Type B pancreatic cell (in vitro differentiated cells): Measurements from ENCODE around the gene GPR107. TPM values are rescaled to one million over a fixed set of nuclear protein-coding genes. Genes with fewer than 3 reads are reported as not detected.

Source experiments
- DNase-seq: peaks from one replicate; pipeline ENCODE4 v3.0.0; 2021; ENCODE audit warnings: mixed read lengths; ENCODE audit not compliant: unreplicated experiment; ENCODE audit errors: extremely low spot score
- H3K27ac Mint-ChIP-seq: 2 replicates; pipeline ENCODE4 v1.8.0; 2021; ENCODE audit warnings: mild to moderate bottlenecking, mixed read lengths
- H3K27me3 Mint-ChIP-seq: 2 replicates; pipeline ENCODE4 v1.8.0; 2021; ENCODE audit warnings: mixed read lengths
- H3K36me3 Mint-ChIP-seq: 2 replicates; pipeline ENCODE4 v1.8.0; 2021; ENCODE audit warnings: mixed read lengths
- H3K4me1 Mint-ChIP-seq: one replicate; pipeline ENCODE4 v1.8.0; 2021; ENCODE audit warnings: mixed read lengths; ENCODE audit not compliant: unreplicated experiment
- H3K4me3 Mint-ChIP-seq: 2 replicates; pipeline ENCODE4 v1.8.0; 2021; ENCODE audit warnings: mild to moderate bottlenecking, mixed read lengths
- H3K9me3 Mint-ChIP-seq: 2 replicates; pipeline ENCODE4 v1.8.0; 2021; ENCODE audit warnings: mixed read lengths
- CTCF ChIP-seq: fragments of 200-600 bp; sonication (generic); conservative IDR thresholded peaks from 2 replicates; pipeline ENCODE4 v1.5.0; 2021; ENCODE audit warnings: antibody characterized with exemption, mild to moderate bottlenecking
- total RNA-seq: library from RNA; stranded (reverse); gene quantifications from 2 replicates; pipeline ENCODE4 v1.2.1, GENCODE V29; 2021; ENCODE audit warnings: low replicate concordance

Gene GPR107
- total RNA-seq, 1 donor from 2014 or later: 43.6 TPM

DNA sequence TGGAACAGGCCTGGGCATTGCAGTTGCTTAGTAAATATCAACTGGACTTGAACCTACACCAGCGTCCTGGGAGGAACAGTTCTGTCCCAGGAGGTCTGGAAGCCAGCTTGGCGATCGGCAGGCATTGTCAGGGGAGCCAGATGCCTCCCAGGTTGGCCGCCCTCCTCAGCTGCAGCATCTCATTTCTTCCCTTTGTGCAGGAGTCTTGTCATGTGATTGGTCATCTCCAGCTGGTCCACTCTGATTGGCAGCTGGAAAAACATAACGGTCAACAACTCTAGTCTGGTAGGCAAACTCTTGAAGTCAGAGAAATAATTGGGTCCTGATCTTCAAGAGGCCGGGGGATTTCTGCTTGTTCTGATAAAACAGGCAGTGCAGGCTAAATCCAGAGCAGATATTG is 88.9 kb downstream of the GPR107 start:
- Mint-ChIP-seq H3K27ac (no peak overlapping the region), H3K4me3 (no peak overlapping the region), H3K4me1 (peaks cover 34% of the 10 kb centered on the region), H3K9me3 (no peaks in the 10 kb centered on the region), H3K36me3 (no peaks in the 10 kb centered on the region), H3K27me3 (peaks cover 2% of the 10 kb centered on the region)
- no peak for DNase-seq
- TF ChIP-seq CTCF: no peak

GRCh38 chr9:130143279-130143893 is 89.7 kb downstream of the GPR107 start:
- H3K4me3 Mint-ChIP-seq: no peak overlapping the region

DNA sequence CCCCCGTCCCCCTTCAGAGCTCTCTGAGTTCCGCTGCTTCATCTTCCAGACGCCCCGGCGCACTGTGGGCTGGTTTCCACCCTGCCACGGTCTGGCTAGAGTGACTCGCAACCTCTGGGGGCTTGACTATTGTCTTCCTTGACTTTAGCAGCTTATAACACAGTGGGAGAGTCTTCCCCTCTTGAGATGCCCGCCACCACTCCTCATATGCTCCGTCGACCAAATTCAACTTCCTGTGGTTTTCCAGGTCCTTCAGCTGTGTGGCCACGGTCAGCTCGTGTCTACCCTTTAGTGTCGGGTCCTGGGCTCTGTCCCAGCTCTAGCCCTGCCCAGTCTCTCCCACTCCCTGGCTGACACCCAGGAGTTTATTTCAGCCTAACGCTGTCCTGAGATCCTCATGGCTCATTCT is 90.3 kb downstream of the GPR107 start:
- H3K4me1 Mint-ChIP-seq: peaks cover 22% of the 10 kb centered on the region

More at GRCh38 chr9:130143279-130143893, 89.7 kb downstream of the GPR107 start:
- H3K27me3 Mint-ChIP-seq: peaks cover 2% of the 10 kb centered on the region
- no peak for DNase-seq
- H3K27ac Mint-ChIP-seq: no peak overlapping the region
- H3K36me3 Mint-ChIP-seq: no peaks in the 10 kb centered on the region
- no peak for TF ChIP-seq CTCF
- H3K4me1 Mint-ChIP-seq: peaks cover 28% of the 10 kb centered on the region
- no peaks in the 10 kb centered on the region for H3K9me3 Mint-ChIP-seq

DNA sequence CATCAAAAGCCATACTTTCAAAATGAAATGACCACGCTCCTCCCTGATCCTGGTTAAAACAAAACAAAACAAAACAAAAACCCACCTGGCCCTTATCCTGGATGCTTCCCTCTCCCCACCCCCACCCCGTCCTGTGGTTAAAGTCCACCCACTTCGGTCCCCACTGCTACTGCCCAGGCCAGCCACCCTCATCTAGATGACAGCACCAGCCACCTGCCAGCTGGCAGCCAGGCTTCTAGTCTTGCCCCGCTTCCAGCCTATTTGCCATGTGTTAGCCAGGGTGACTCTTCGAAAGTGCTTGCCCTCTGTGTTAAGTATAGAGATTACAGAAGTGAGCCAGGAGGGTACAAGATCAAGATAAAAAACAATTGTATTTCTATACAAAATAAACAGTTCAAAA is 91.0 kb downstream of the GPR107 start:
- H3K27ac Mint-ChIP-seq: no peak overlapping the region
- peaks cover 14% of the 10 kb centered on the region for H3K4me1 Mint-ChIP-seq
- H3K4me3 Mint-ChIP-seq: no peak overlapping the region
- no peak for DNase-seq
- peaks cover 2% of the 10 kb centered on the region for H3K27me3 Mint-ChIP-seq
- no peaks in the 10 kb centered on the region for H3K36me3 Mint-ChIP-seq
- H3K9me3 Mint-ChIP-seq: no peaks in the 10 kb centered on the region
- no peak for TF ChIP-seq CTCF

More for the DNA sequence above, 90.3 kb downstream of the GPR107 start:
- H3K36me3 Mint-ChIP-seq: no peaks in the 10 kb centered on the region
- no peak for TF ChIP-seq CTCF
- no peak overlapping the region for H3K27ac Mint-ChIP-seq
- no peaks in the 10 kb centered on the region for H3K9me3 Mint-ChIP-seq
- H3K27me3 Mint-ChIP-seq: peaks cover 2% of the 10 kb centered on the region
- DNase-seq: no peak
- H3K4me3 Mint-ChIP-seq: no peak overlapping the region

- no peak for TF ChIP-seq CTCF
- no peak overlapping the region for H3K27ac Mint-ChIP-seq
- H3K27me3 Mint-ChIP-seq: peaks cover 2% of the 10 kb centered on the region
- peaks cover 10% of the 10 kb centered on the region for H3K4me1 Mint-ChIP-seq
- H3K36me3 Mint-ChIP-seq: no peaks in the 10 kb centered on the region
- no peak overlapping the region for H3K4me3 Mint-ChIP-seq
- no peak for DNase-seq
- H3K9me3 Mint-ChIP-seq: no peaks in the 10 kb centered on the region
Observed at GRCh38 chr9:130145658-130146057, 92.0 kb downstream of the GPR107 start.

- Mint-ChIP-seq H3K9me3 (no peaks in the 10 kb centered on the region), H3K4me1 (peaks cover 19% of the 10 kb centered on the region), H3K36me3 (no peaks in the 10 kb centered on the region), H3K4me3 (no peak overlapping the region), H3K27me3 (peaks cover 2% of the 10 kb centered on the region), H3K27ac (no peak overlapping the region)
- no peak for TF ChIP-seq CTCF
- no peak for DNase-seq
Observed at GRCh38 chr9:130147198-130147597, 93.5 kb downstream of the GPR107 start.
